Ovary (tissue), 3 donors: Measurements from ENCODE around the gene ZNF367.

Experiments used
- CTCF ChIP-seq, 3 donors: fragments of 450-650 bp in 2 of 3; fragments of 200-600 bp in 1 of 3; IDR thresholded peaks; one replicate each; pipeline versions ENCODE4 v1.5.1 to v1.8.0; 2016 to 2022; ENCODE audit warnings: antibody characterized with exemption in 3 of 3, mild to moderate bottlenecking in 1 of 3
- POLR2A ChIP-seq: fragments of 450-650 bp; IDR thresholded peaks from one replicate; pipeline ENCODE4 v1.6.1; 2017; ENCODE audit warnings: antibody characterized with exemption, mild to moderate bottlenecking, moderate library complexity
- donor health status: DM: no; HTN: no; CAD: no.

- TF ChIP-seq CTCF (IDR thresholded peaks at IDR 0.05) (no peak), POLR2A (no peak)
Measured at GRCh38 chr9:96420468-96421219, 2.5 kb upstream of the ZNF367 start.
